ENCODE data around the gene MSL3.

DNA sequence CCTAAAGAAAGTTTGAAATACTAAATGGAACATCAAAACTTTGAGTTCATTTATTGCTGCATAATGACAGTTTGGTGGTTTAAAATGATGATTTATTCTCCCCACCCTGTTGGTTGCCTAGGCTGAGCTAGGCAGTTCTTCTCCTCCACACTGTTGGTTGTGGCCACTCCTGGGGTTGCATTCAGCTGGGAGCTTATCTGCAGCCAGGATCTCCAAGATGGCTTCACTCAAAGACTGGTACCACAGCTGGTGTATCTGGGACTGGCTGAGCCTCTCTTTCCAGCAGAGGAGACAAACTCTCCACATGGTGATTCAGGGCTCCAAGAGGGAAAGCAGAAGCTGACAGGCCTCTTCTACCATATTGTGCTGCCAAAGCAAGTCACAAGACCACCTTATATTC lies 33.1 kb downstream of the MSL3 start:
- TF ChIP-seq, protein P1, sequence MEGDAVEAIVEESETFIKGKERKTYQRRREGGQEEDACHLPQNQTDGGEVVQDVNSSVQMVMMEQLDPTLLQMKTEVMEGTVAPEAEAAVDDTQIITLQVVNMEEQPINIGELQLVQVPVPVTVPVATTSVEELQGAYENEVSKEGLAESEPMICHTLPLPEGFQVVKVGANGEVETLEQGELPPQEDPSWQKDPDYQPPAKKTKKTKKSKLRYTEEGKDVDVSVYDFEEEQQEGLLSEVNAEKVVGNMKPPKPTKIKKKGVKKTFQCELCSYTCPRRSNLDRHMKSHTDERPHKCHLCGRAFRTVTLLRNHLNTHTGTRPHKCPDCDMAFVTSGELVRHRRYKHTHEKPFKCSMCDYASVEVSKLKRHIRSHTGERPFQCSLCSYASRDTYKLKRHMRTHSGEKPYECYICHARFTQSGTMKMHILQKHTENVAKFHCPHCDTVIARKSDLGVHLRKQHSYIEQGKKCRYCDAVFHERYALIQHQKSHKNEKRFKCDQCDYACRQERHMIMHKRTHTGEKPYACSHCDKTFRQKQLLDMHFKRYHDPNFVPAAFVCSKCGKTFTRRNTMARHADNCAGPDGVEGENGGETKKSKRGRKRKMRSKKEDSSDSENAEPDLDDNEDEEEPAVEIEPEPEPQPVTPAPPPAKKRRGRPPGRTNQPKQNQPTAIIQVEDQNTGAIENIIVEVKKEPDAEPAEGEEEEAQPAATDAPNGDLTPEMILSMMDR (IDR thresholded peaks at IDR 0.05) = no peak
- TF ChIP-seq POLR2A (IDR thresholded peaks at IDR 0.05) (no peak), EP300 (IDR thresholded peaks at IDR 0.05) (no peak)

Measured in tibial nerve (tissue), 4 donors.